GM06990 (cell line): ENCODE data around the gene PRR35.

ENCODE experiments used
- DNase-seq: peaks from one replicate; pipeline ENCODE4 v3.0.0-alpha.2; 2011; ENCODE audit not compliant: insufficient read length; ENCODE audit errors: extremely low read depth
- H3K27me3 ChIP-seq: replicated peaks from 2 replicates; pipeline ENCODE4 v1.6.0; 2011; ENCODE audit warnings: low read length; ENCODE audit not compliant: control insufficient read depth, insufficient read depth
- H3K36me3 ChIP-seq: 2 replicates; pipeline ENCODE4 v1.5.1; 2011; ENCODE audit warnings: low read length; ENCODE audit not compliant: control insufficient read depth, insufficient read depth
- H3K4me3 ChIP-seq: replicated peaks from 2 replicates; pipeline ENCODE4 v1.5.1; 2011; ENCODE audit warnings: low read depth, mild to moderate bottlenecking, control low read depth, low read length
- CTCF ChIP-seq: IDR thresholded peaks from 2 replicates; pipeline ENCODE4 v1.5.1; 2011; ENCODE audit warnings: low read length, control low read depth, mild to moderate bottlenecking, inconsistent platforms; ENCODE audit not compliant: insufficient read depth, poor library complexity, severe bottlenecking

PRR35 gene

GRCh38 chr16:529012-529575 is 31.1 kb upstream of the PRR35 start:
- no peak for TF ChIP-seq CTCF
- DNase-seq, result no peak
- Histone ChIP-seq H3K4me3 (peak overlapping the region; percentile 85), H3K36me3 (peaks cover 3% of the 10 kb centered on the region), H3K27me3 (no peaks in the 10 kb centered on the region)

GRCh38 chr16:530111-530817 is 29.9 kb upstream of the PRR35 start:
- Histone ChIP-seq H3K27me3 (no peaks in the 10 kb centered on the region), H3K4me3 (no peak overlapping the region), H3K36me3 (peaks cover 7% of the 10 kb centered on the region)
- DNase-seq, result no peak
- no peak for TF ChIP-seq CTCF

- Histone ChIP-seq H3K27me3 (no peaks in the 10 kb centered on the region), H3K36me3 (peaks cover 7% of the 10 kb centered on the region), H3K4me3 (no peak overlapping the region)
- TF ChIP-seq CTCF, result no peak
- no peak for DNase-seq
Observed at GRCh38 chr16:531494-532125, 28.6 kb upstream of the PRR35 start.

- no peak for DNase-seq
- H3K27me3 ChIP-seq, result no peaks in the 10 kb centered on the region
- no peak overlapping the region for H3K4me3 ChIP-seq
- TF ChIP-seq CTCF, result no peak
- H3K36me3 ChIP-seq, result peaks cover 13% of the 10 kb centered on the region
Observed at GRCh38 chr16:533391-534123, 26.6 kb upstream of the PRR35 start.

- no peak for DNase-seq
- Histone ChIP-seq H3K27me3 (no peaks in the 10 kb centered on the region), H3K4me3 (no peak overlapping the region), H3K36me3 (peaks cover 13% of the 10 kb centered on the region)
- no peak for TF ChIP-seq CTCF
Observed at GRCh38 chr16:534135-534534, 26.1 kb upstream of the PRR35 start.
